Measurements from ENCODE around the gene CCT7.

GRCh38 chr2:73300926-73301325 is 66.8 kb downstream of the CCT7 start:
- TF ChIP-seq ETS1 (IDR thresholded peaks at IDR 0.05), result no peak
- TF ChIP-seq EZH2 (IDR thresholded peaks at IDR 0.05; ENCODE audit: low read depth, unreplicated experiment), result no peak
- no peak for TF ChIP-seq REST (IDR thresholded peaks at IDR 0.05; ENCODE audit: unreplicated experiment)
- TF ChIP-seq CTCF (conservative IDR thresholded peaks at IDR 0.05; ENCODE audit: low read depth in 2 of 2), result no peak
- TF ChIP-seq POLR2AphosphoS5 (IDR thresholded peaks at IDR 0.05; ENCODE audit: low read depth), result no peak
- no peak for TF ChIP-seq EZH2phosphoT487 (IDR thresholded peaks at IDR 0.05; ENCODE audit: unreplicated experiment)
- TF ChIP-seq CREB1 (CRISPR knock-in tag; IDR thresholded peaks at IDR 0.05; ENCODE audit: low read depth), result no peak
- TF ChIP-seq ZNF331 (CRISPR knock-in tag; IDR thresholded peaks at IDR 0.05; ENCODE audit: low read depth), result no peak
